ENCODE data around the gene TTC21B. TPM values are rescaled to one million over a fixed set of nuclear protein-coding genes. Genes with fewer than 3 reads are reported as not detected.

TTC21B gene
- total and polyA plus RNA-seq, 10 of the 15 experiments (the other 5 are each of a cell fraction or from before 2014, with no cell fraction given), result 2.7 to 22.4 (median 11.3) TPM

DNA sequence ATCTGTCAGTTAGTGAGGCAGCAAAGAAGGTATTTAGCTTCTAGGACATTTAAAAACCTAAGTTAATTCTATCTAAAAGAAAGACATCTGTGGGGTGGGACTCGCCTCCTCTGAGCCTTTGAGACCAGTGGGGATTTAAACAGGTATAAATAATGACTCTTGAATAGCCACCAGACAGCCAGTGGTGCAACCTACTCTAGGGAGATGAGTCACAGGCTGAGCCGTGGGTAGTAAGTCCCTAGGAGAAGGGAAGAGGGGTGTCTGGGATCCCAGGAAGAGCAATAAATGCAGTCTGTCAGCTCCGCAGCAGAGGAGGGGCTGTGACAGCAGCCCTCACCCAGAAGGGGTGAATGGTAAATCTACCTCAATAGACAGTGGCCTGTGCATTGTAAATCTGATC lies 116.5 kb downstream of the TTC21B start:
- DNase-seq (ENCODE audit: low read depth, low spot score) (no peak), FAIRE-seq (no peak), ATAC-seq (no peak)
- no peak for TF ChIP-seq ZNF207 (IDR thresholded peaks at IDR 0.05; ENCODE audit: borderline replicate concordance)
- TF ChIP-seq NFIC (IDR thresholded peaks at IDR 0.05; ENCODE audit: low read depth, low read length), result no peak
- no peak for TF ChIP-seq STAT1 (conservative IDR thresholded peaks at IDR 0.05)
- ChIA-PET POLR2A (no interaction called here), RAD21 (ENCODE audit: unreplicated experiment) (no interaction called here), CTCF (interaction anchor here (1.0 to 1.3 kb wide), 2 partner anchors 24 to 69 kb away, joined by 3 read pairs; no protein-coding TSS in a partner anchor), SMC1A (ENCODE audit: uncharacterized antibody, unreplicated experiment) (interaction anchor here (1.1 kb wide), 1 partner anchor 10 kb away, joined by 3 read pairs; no protein-coding TSS in a partner anchor)
- Histone ChIP-seq H3K9ac (ENCODE audit: control insufficient read depth, insufficient read depth, low read length) (no peak overlapping the region), H3K4me3 (no peak overlapping the region), H3K36me3 (ENCODE audit: control insufficient read depth in 2 of 2, insufficient read depth in 2 of 2, low read length in 1 of 2) (no peaks in the 10 kb centered on the region), H3K9me3 (replicated peaks; ENCODE audit: control insufficient read depth, insufficient read depth, low read length) (no peaks in the 10 kb centered on the region), H3K4me1 (ENCODE audit: control insufficient read depth, insufficient read depth, low read length) (no peaks in the 10 kb centered on the region), H3K79me2 (ENCODE audit: control insufficient read depth, insufficient read depth, low read length) (no peaks in the 10 kb centered on the region), H4K20me1 (ENCODE audit: control insufficient read depth, insufficient read depth) (no peaks in the 10 kb centered on the region), H3K27ac (ENCODE audit: control insufficient read depth, insufficient read depth) (no peak overlapping the region), H3K27me3 (replicated peaks in 1 of 2; ENCODE audit: control insufficient read depth in 2 of 2, insufficient read depth in 2 of 2, low read length in 1 of 2) (no peaks in the 10 kb centered on the region), H2AFZ (ENCODE audit: control insufficient read depth, low read depth, low read length) (no peak overlapping the region), H3K4me2 (ENCODE audit: control insufficient read depth, insufficient read depth) (no peak overlapping the region)
- 23% methylated on average over 3 of the region's 3 CpGs for WGBS (ENCODE audit: insufficient coverage, insufficient replicate concordance, low lambda C conversion rate, missing lambda C conversion rate)
- intact Hi-C loops (cut with micrococcal nuclease; ENCODE audit: unreplicated experiment) (no loop called here), in situ Hi-C loops (cut with MboI) (no loop called here)
- BruUV-seq (replicated peaks), result no TSS peak

DNA sequence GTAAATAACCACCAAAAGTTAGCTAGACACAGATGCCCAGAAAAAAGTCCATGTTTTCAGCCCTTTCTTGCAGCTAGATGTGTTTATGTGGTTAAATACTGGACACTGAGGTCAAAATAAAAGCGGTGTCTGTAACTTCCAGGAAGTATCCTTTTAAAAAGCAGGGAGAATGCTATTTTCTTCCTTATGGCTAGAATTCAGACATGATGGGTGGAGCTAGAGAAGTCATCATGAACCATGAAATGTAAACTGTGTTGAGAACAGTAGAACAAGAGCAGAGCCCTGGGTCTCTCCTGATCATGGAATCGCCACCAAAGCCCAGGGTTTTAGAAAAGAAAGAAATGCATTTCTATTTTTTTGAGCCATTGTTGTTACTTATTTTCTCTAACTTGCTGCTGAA lies 118.2 kb downstream of the TTC21B start:
- Histone ChIP-seq H3K36me3 (ENCODE audit: control insufficient read depth in 2 of 2, insufficient read depth in 2 of 2, low read length in 1 of 2) (no peaks in the 10 kb centered on the region), H3K4me3 (no peak overlapping the region), H2AFZ (ENCODE audit: control insufficient read depth, low read depth, low read length) (no peak overlapping the region), H3K9ac (ENCODE audit: control insufficient read depth, insufficient read depth, low read length) (no peak overlapping the region), H3K9me3 (replicated peaks; ENCODE audit: control insufficient read depth, insufficient read depth, low read length) (no peaks in the 10 kb centered on the region), H3K4me1 (ENCODE audit: control insufficient read depth, insufficient read depth, low read length) (no peaks in the 10 kb centered on the region), H3K27ac (ENCODE audit: control insufficient read depth, insufficient read depth) (no peak overlapping the region), H3K27me3 (replicated peaks in 1 of 2; ENCODE audit: control insufficient read depth in 2 of 2, insufficient read depth in 2 of 2, low read length in 1 of 2) (no peaks in the 10 kb centered on the region), H4K20me1 (ENCODE audit: control insufficient read depth, insufficient read depth) (no peaks in the 10 kb centered on the region), H3K4me2 (ENCODE audit: control insufficient read depth, insufficient read depth) (no peak overlapping the region), H3K79me2 (ENCODE audit: control insufficient read depth, insufficient read depth, low read length) (no peaks in the 10 kb centered on the region)
- RAD21 ChIA-PET (ENCODE audit: unreplicated experiment), result interaction anchor here (1.6 kb wide), 1 partner anchor 39 kb away, joined by 4 read pairs; no protein-coding TSS in a partner anchor
- TF ChIP-seq SIN3A (IDR thresholded peaks at IDR 0.05; ENCODE audit: low read depth, low read length) (no peak), NR2C2 (IDR thresholded peaks at IDR 0.05; ENCODE audit: borderline replicate concordance, control insufficient read depth, insufficient read length, low read depth) (no peak)
- 63% methylated on average over 2 of the region's 2 CpGs for WGBS (ENCODE audit: insufficient coverage, insufficient replicate concordance, low lambda C conversion rate, missing lambda C conversion rate)
- ATAC-seq (no peak), FAIRE-seq (no peak), DNase-seq (ENCODE audit: low read depth, low spot score) (no peak)
- intact Hi-C loops (cut with micrococcal nuclease; ENCODE audit: unreplicated experiment) (no loop called here), in situ Hi-C loops (cut with MboI) (no loop called here)
- CTCF ChIA-PET, result interaction anchor here (0.8 to 1.0 kb wide), 3 partner anchors 39 to 512 kb away, joined by 3 to 4 read pairs (median 3); no protein-coding TSS in a partner anchor
- BruUV-seq (replicated peaks), result no TSS peak
- POLR2A ChIA-PET, result no interaction called here
- SMC1A ChIA-PET (ENCODE audit: uncharacterized antibody, unreplicated experiment), result interaction anchor here (0.9 to 1.2 kb wide), 3 partner anchors 11 to 432 kb away, joined by 3 to 5 read pairs (median 3); no protein-coding TSS in a partner anchor

Measured in GM12878 (cell line).